Fibroblast of gingiva (primary cell): ENCODE measurements around the gene PCDH17.

Experiments used
- DNase-seq: peaks from one replicate; pipeline ENCODE4 v3.0.0-alpha.2; 2011; ENCODE audit warnings: low read depth

The PCDH17 gene

DNA sequence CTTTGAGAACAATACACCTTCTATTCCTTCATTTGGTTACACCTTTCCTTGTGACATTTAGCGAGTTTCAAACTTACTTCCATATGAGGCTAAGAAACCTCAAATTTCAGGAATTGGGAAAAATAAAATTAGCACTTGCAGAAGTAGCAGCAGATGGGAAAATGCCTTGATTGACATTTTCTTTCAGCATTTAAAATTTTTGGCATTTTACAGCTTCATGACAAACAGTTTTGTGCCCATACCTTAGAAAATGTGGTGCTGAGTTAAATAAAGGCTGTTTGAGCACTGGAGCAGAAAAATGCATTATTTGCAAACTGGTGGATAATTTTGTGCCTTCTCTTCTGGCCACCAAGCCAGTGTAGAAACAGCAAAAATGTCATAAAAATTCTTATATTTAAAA is 95.4 kb downstream of the PCDH17 start:
- DNase-seq, result no peak

- no peak for DNase-seq
These were observed 102.8 kb downstream of the PCDH17 start for GRCh38 chr13:57734306-57734705.

DNA sequence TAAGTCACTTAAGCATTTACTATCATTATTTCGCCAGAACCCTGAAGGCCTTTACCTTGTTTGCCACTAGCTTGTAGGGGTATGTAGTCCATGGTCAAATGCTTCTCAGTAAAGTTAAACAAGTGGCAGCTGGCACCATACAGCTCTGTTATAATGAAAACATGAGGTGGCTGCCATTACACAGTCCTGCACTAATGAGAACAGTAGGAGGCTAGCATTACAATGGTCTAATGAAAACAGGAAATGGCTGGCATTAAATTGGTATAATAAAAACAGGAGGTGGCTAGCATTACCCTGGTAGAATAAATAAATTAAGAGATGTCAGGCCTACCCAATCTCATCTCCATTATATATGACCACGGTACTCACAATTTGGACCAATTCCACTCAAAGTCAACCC is 107.5 kb downstream of the PCDH17 start:
- DNase-seq, result no peak

GRCh38 chr13:57739543-57740190 is 108.1 kb downstream of the PCDH17 start:
- DNase-seq, result no peak

- DNase-seq, result no peak
These were observed 109.2 kb downstream of the PCDH17 start for GRCh38 chr13:57740719-57741118.

GRCh38 chr13:57748096-57748495 is 116.6 kb downstream of the PCDH17 start:
- no peak for DNase-seq

- no peak for DNase-seq
These were observed 129.4 kb downstream of the PCDH17 start for GRCh38 chr13:57760951-57761350.

GRCh38 chr13:57763689-57764088 is 132.1 kb downstream of the PCDH17 start:
- no peak for DNase-seq
